Hindlimb muscle (tissue), 1 donor: Measurements from ENCODE around the gene TMIGD1. TPM values are rescaled to one million over a fixed set of nuclear protein-coding genes. Genes with fewer than 3 reads are reported as not detected.

Experiments used
- DNase-seq: peaks from one replicate; pipeline ENCODE4 v3.0.0-alpha.2; 2013
- polyA plus RNA-seq: library from polyadenylated mRNA; unstranded; fragments of 120-200 nt; gene quantifications from one replicate; pipeline ENCODE4 v1.2.1, GENCODE V29; 2013; ENCODE audit not compliant: insufficient read length

Gene TMIGD1
- polyA plus RNA-seq, 1 donor: not detected

DNA sequence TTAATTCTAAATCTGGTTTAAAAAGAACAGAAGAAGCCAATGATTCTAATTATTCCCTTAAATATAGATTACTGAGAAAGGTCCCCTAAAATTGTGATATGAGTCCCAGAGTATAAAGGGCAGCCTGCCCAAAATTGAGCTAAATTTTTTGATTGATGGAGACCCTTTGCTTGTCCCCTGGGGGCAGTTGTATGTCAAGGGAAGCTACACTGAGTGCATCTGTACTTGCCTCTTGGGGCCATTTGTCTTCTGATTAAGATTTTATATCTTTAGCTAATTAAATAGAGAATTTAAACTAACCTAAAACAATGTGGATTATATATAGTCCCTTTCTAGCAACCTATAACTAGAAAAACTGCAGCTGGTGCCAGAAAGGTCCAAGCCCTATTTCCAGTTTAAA lies 54.7 kb downstream of the TMIGD1 start:
- no peak for DNase-seq

DNA sequence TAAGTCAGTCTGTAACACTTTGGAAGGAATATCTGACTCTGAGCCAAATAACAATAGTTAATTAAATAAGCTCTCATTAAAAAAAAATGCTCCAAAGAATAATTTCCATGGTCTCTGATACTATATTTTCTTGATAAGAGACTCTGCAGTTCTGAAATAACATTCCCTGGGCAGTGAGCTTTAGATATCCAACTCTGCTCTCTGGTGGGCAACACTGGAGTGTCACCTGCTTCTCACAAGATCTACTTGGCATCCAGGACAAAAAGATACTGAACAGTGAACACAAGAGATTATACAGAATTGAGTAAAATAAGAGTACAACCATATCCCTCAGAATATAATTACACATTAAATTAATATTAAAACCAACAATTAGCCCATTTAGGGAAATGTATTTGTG lies 55.8 kb downstream of the TMIGD1 start:
- DNase-seq: peak; percentile 12

DNA sequence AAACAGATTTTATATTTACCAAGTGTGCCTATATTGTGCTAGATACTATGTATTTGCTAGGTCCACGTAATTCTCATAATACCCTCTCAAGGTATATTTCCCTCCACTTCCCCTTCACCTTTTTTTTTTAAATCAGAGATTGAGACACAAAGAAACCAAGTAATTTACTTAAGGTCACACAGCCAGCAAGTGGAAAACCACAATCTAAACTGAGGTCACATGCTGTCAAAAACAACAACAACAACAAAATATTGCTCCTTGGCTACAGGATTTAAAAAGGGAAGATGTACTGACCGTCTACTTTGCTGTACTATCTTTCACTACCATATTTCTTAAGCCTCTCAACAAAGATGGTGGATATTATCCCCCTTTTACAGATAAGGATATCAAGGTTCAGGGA lies 57.9 kb downstream of the TMIGD1 start:
- no peak for DNase-seq

DNA sequence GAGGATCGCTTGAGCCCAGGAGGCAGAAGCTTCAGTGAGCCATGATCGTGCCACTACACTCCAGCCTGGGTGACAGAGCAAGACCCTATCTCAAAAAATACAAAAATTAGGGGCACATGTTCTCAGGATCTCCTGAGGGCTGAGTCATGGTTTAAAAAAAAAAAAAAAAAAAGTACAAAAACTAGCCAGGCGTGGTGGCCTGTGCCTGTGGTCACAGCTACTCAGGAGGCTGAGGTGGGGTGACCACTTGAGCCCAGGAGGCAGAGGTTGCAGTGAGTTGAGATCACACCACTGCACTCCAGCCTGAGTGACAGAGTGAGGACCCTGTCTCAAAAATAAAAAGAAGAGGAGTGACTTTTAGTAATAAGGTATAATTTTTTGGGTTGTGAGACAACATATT lies 59.0 kb downstream of the TMIGD1 start:
- no peak for DNase-seq

DNA sequence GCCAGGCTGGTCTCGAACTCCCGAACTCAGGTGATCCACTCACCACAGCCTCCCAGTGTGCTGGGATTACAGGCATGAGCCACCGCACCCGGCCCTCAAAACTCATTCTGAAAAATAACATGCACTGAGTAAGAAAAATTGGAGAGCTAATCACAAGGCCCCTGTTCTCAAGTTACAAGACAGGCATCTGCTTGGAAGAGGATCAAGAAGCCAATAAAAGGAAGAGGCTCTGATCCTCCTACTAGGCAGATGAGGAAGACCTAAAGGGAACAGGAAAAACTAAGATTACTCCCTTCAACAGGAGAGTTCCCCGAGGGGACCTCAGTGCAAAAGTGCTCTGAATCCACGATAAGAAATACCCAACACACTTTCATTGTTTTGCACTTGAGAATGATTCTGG lies 60.5 kb downstream of the TMIGD1 start:
- DNase-seq: no peak

DNA sequence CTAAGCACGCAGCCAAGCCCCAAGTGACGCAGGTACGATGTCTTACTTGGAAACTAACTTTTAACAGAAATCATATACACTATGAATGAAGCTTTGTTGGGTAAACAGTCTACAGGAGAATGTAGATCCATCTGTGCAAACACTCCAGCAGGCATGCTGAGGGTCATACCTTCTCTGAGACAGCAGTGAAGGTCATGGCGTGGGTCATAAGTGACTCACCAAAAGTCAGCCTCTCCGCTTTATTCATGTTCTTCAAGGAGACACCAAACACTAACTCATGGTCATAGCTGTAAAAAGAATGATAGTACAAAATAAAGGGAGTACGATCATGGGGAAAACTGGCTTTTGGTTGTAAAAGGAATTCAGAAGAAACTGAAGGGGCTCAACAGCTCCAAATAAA lies 62.8 kb downstream of the TMIGD1 start:
- DNase-seq: no peak

DNA sequence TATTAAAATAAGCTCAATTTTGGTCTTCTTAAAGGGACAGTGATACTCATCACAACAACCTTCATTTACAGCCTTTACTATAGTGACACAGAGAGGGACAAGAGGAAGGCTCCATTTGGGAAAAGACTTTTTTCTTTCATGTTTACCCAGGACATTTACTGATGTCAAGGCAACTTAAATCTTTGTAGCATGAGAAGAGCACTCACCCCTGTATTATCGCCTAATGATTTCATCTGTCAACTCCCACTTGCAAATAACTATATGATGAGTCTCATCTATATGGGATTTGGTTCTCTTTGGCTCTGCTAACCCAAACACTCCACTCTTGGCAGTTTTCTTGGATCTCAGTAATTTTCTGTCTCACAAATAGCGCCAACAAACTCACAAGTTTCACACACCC lies 66.2 kb downstream of the TMIGD1 start:
- DNase-seq: no peak

Other genes with a start within 250 kb of the TMIGD1 start
- gene NSRP1, start 217.2 kb downstream of the TMIGD1 start, polyA plus RNA-seq: 25.8 TPM
- gene SLC6A4, start 98.4 kb downstream of the TMIGD1 start, polyA plus RNA-seq: 0.12 TPM
- 37.3 TPM for gene BLMH, start 42.1 kb downstream of the TMIGD1 start, polyA plus RNA-seq
- gene CPD, start 44.9 kb upstream of the TMIGD1 start, polyA plus RNA-seq: 25.2 TPM
- gene GOSR1, start 143.4 kb upstream of the TMIGD1 start, polyA plus RNA-seq: 24.2 TPM